ENCODE data around the gene GPC6.
"Not testable (repeated sequence)": the region's sequence is repeated elsewhere in the genome, so short reads cannot be mapped to it uniquely, and the experiment has no call there.

Gene GPC6

DNA sequence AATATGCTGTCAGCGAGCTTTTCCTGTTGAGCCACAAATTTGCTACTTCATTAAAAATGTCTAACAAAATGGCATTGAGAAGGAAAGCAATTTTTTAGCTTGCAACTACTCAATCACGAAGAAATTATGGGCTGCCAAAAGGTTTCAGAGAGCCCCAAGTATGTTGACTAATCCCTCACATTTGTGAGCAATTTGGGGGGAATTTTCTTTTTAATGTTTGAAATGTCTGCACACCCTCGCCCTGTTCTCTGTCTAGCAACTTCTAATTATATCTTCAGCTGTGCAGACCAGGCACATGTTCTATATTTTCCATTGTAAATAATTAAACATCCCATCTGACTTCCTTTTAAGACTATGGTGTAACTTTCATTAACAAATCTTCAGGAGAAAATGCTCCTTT, 1060.0 kb downstream of the GPC6 start:
- no peak overlapping the region for H3K4me3 ChIP-seq (ENCODE audit: low read length)
- no peak for DNase-seq (ENCODE audit: low read depth)
- TF ChIP-seq CTCF (conservative IDR thresholded peaks at IDR 0.05; ENCODE audit: low read length) = no peak

- TF ChIP-seq CTCF (conservative IDR thresholded peaks at IDR 0.05; ENCODE audit: low read length) = no peak
- H3K4me3 ChIP-seq (ENCODE audit: low read length) = no peak overlapping the region
- DNase-seq (ENCODE audit: low read depth) = no peak
Observed at GRCh38 chr13:94291631-94292322, 1065.2 kb downstream of the GPC6 start.

DNA sequence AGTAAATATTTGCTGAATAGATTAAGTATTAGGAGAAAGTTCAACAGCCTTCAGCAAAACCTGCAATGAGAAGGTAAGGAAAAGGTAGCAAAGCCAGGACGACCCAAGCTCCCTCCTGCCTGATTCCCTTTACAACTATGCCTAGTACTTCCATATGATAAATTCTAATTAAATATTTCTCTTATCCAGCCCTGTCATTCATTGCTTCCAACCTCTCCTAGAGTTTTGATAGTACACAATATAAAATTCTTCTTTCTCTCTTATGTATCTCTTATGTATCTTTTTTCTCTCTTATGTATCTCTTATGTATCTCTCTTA, 1065.7 kb downstream of the GPC6 start:
- TF ChIP-seq CTCF (conservative IDR thresholded peaks at IDR 0.05; ENCODE audit: low read length) = no peak
- no peak for DNase-seq (ENCODE audit: low read depth)
- H3K4me3 ChIP-seq (ENCODE audit: low read length) = no peak overlapping the region

DNA sequence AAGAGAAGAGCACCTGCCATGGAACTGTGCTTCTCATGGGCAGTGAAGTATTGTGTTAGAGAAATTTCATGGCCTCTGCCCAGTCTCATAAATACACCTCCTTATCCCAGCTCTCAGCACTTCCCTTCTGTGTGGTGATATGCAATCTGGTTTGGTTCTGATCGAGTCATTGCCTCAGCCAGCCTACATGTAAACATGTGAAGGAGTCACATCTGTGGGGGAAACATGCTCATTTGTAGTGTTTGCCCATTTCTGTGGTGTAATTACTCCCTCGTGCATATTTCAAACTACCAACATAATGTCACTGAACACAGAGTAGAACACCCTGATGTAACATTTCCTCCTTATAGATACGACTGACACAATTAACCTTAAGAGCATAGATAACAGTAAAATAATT, 1069.9 kb downstream of the GPC6 start:
- no peak overlapping the region for H3K4me3 ChIP-seq (ENCODE audit: low read length)
- TF ChIP-seq CTCF (conservative IDR thresholded peaks at IDR 0.05; ENCODE audit: low read length) = no peak
- no peak for DNase-seq (ENCODE audit: low read depth)

DNA sequence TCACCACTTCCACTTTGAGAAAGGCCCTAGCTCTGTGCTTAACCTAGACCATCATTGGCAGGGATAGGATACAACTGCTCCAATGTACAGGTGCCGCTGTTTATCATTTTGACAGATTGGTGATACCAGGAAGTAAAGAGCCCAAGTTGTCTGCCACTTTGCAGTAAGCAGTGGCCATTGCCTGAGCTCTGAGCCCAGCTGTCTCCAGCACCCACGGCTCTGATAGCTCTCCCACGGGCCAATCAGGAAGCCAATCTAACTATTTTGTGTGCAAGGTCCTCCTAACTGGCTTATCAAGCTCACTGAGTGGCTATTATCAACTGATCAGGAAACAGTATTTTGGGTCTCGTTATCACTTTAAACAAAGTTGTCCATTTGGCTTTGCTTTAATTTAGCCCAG, 1071.7 kb downstream of the GPC6 start:
- DNase-seq (ENCODE audit: low read depth) = no peak
- H3K4me3 ChIP-seq (ENCODE audit: low read length) = no peak overlapping the region
- TF ChIP-seq CTCF (conservative IDR thresholded peaks at IDR 0.05; ENCODE audit: low read length) = no peak

DNA sequence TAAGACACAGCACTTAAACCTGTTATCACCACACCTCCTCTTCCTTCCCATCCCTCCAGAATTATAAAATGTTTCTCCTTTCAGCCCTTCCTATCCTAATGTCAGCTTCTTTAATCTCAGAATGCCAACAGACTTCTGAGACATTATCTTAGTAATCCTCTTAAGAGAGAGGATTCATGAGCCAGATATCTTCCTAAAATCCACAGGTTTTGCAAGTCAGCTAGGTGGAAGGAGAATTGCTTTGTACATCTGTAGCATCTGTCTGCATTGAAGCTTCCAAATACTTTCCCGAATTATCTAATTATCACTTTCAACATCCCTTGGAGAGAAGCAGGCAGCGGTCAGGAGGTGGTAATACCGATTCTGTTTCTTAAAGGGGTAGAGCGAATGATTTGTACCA, 1073.8 kb downstream of the GPC6 start:
- H3K4me3 ChIP-seq (ENCODE audit: low read length) = no peak overlapping the region
- no peak for DNase-seq (ENCODE audit: low read depth)
- no peak for TF ChIP-seq CTCF (conservative IDR thresholded peaks at IDR 0.05; ENCODE audit: low read length)

DNA sequence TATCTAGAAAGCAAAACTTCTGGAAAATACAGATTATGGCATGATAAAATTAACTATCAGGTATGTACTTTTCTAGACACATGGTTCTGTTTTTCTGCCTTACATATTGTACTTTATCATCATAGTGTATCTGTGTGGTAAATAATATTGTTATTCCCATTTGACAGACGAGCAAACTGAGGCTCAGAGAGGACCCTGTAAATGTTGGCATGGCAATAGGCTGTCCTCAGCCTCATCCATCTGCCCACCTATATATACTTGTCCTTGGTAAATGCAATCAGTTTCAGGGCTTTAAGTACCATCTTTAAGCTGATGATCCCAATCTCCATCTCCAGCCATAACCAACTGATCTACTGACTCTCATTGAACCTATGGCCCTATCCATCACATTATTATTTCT, 1074.9 kb downstream of the GPC6 start:
- DNase-seq (ENCODE audit: low read depth) = no peak
- TF ChIP-seq CTCF (conservative IDR thresholded peaks at IDR 0.05; ENCODE audit: low read length) = no peak
- H3K4me3 ChIP-seq (ENCODE audit: low read length) = no peak overlapping the region

- H3K4me3 ChIP-seq (ENCODE audit: low read length); DNase-seq (ENCODE audit: low read depth): not testable (repeated sequence)
Observed at GRCh38 chr13:94302847-94303565, 1076.4 kb downstream of the GPC6 start.
